ENCODE data around the gene MSRB3. TPM values are rescaled to one million over a fixed set of nuclear protein-coding genes. Genes with fewer than 3 reads are reported as not detected.
"Not testable (repeated sequence)": the region's sequence is repeated elsewhere in the genome, so short reads cannot be mapped to it uniquely, and the experiment has no call there.

The MSRB3 gene
- total RNA-seq, 2 experiments from 2014 or later: not detected

- Mint-ChIP-seq H3K27ac (no peak overlapping the region), H3K9me3 (no peaks in the 10 kb centered on the region), H3K27me3 (no peaks in the 10 kb centered on the region), H3K36me3 (no peaks in the 10 kb centered on the region), H3K4me3 (no peak overlapping the region), H3K4me1 (no peaks in the 10 kb centered on the region)
- no peak for DNase-seq
These were observed 182.5 kb downstream of the MSRB3 start for GRCh38 chr12:65461017-65461416.

- no peaks in the 10 kb centered on the region for H3K9me3 Mint-ChIP-seq
- H3K4me1 Mint-ChIP-seq: no peaks in the 10 kb centered on the region
- H3K27me3 Mint-ChIP-seq: no peaks in the 10 kb centered on the region
- DNase-seq: no peak
- no peak overlapping the region for H3K4me3 Mint-ChIP-seq
- no peaks in the 10 kb centered on the region for H3K36me3 Mint-ChIP-seq
- no peak overlapping the region for H3K27ac Mint-ChIP-seq
These were observed 184.0 kb downstream of the MSRB3 start for GRCh38 chr12:65462484-65462883.

GRCh38 chr12:65463082-65463481 lies 184.6 kb downstream of the MSRB3 start:
- Mint-ChIP-seq H3K9me3 (no peaks in the 10 kb centered on the region), H3K27ac (no peak overlapping the region), H3K36me3 (no peaks in the 10 kb centered on the region), H3K4me3 (no peak overlapping the region), H3K4me1 (no peaks in the 10 kb centered on the region), H3K27me3 (no peaks in the 10 kb centered on the region)
- no peak for DNase-seq

- Mint-ChIP-seq H3K36me3 (no peaks in the 10 kb centered on the region), H3K4me3 (no peak overlapping the region), H3K4me1 (no peaks in the 10 kb centered on the region), H3K9me3 (no peaks in the 10 kb centered on the region), H3K27me3 (no peaks in the 10 kb centered on the region), H3K27ac (no peak overlapping the region)
- no peak for DNase-seq
These were observed 185.1 kb downstream of the MSRB3 start for GRCh38 chr12:65463611-65464010.

- no peaks in the 10 kb centered on the region for H3K27me3 Mint-ChIP-seq
- no peaks in the 10 kb centered on the region for H3K9me3 Mint-ChIP-seq
- H3K4me1 Mint-ChIP-seq: no peaks in the 10 kb centered on the region
- no peak overlapping the region for H3K4me3 Mint-ChIP-seq
- DNase-seq: no peak
- no peak overlapping the region for H3K27ac Mint-ChIP-seq
- H3K36me3 Mint-ChIP-seq: no peaks in the 10 kb centered on the region
These were observed 186.4 kb downstream of the MSRB3 start for GRCh38 chr12:65464930-65465329.

GRCh38 chr12:65465766-65466547 lies 187.5 kb downstream of the MSRB3 start:
- DNase-seq: no peak
- Mint-ChIP-seq H3K36me3 (no peaks in the 10 kb centered on the region), H3K4me1 (no peaks in the 10 kb centered on the region), H3K27me3 (peaks cover 3% of the 10 kb centered on the region), H3K27ac (no peak overlapping the region), H3K9me3 (no peaks in the 10 kb centered on the region), H3K4me3 (no peak overlapping the region)

DNA sequence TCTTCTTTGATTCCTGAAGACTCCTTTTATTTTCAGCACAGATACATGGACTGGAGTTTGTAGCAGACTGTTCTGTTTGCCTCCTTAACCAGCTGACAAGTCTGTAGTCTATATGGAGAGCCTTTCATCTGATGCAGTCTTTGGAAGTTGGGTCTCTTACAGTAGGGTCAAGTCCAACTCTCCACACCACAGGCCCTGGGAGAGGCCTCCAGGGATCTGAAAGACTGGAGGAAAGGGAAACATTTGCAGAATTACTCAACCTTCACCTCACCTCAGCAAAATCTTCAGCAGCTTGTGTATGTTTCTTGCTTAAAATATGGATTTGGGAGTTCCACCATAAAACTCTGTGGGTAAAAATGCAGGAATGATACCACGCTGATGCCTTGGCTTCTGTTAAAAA lies 188.4 kb downstream of the MSRB3 start:
- Mint-ChIP-seq H3K9me3 (no peaks in the 10 kb centered on the region), H3K36me3 (no peaks in the 10 kb centered on the region), H3K27ac (no peak overlapping the region), H3K4me1 (no peaks in the 10 kb centered on the region), H3K4me3 (no peak overlapping the region), H3K27me3 (peaks cover 7% of the 10 kb centered on the region)
- DNase-seq: no peak

GRCh38 chr12:65470256-65470655 lies 191.8 kb downstream of the MSRB3 start:
- Mint-ChIP-seq H3K36me3 (no peaks in the 10 kb centered on the region), H3K4me1 (no peaks in the 10 kb centered on the region), H3K27me3 (peaks cover 16% of the 10 kb centered on the region), H3K4me3 (no peak overlapping the region), H3K27ac (no peak overlapping the region), H3K9me3 (no peaks in the 10 kb centered on the region)
- DNase-seq: no peak

DNA sequence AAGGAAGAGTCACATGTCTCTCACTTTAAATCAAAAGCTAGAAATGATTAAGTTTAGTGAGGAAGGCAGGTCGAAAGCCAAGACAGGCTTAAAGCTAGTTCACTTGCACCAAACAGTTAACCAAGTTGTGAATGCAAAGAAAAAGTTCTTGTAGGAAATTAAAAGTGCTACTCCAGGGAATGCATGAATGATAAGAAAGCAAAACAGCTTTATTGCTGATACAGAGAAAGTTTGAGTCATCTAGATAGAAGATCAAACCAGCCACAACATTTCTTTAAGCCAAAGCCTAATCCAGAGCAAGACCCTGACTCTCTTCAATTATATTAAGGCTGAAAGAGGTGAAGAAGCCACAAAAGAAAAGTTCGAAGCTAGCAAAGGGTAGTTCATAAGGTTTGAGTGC lies 193.6 kb downstream of the MSRB3 start:
- Mint-ChIP-seq H3K36me3 (no peaks in the 10 kb centered on the region), H3K9me3 (no peaks in the 10 kb centered on the region), H3K4me3 (no peak overlapping the region), H3K4me1 (no peaks in the 10 kb centered on the region), H3K27me3 (peaks cover 20% of the 10 kb centered on the region), H3K27ac (no peak overlapping the region)
- no peak for DNase-seq

DNA sequence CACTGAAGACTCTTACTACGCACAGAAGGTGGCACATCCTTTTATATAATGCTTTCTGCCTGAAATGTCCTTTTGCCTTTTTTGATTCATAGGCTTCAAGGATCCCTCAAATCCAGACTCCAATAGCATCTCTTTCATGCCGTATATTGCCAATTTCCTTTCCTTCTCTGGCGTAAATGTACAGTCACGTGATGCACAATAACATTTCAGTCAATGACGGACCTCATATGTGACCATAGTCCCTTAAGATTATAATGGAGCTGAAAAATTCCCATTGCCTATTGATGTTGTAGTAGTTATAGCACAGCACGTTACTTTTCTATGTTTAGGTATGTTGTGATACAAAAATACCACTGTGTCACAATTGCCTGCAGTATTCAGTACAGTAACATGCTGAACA lies 196.3 kb downstream of the MSRB3 start:
- no peaks in the 10 kb centered on the region for H3K36me3 Mint-ChIP-seq
- peaks cover 20% of the 10 kb centered on the region for H3K27me3 Mint-ChIP-seq
- no peaks in the 10 kb centered on the region for H3K4me1 Mint-ChIP-seq
- no peak overlapping the region for H3K27ac Mint-ChIP-seq
- no peak for DNase-seq
- H3K9me3 Mint-ChIP-seq: no peaks in the 10 kb centered on the region
- no peak overlapping the region for H3K4me3 Mint-ChIP-seq

GRCh38 chr12:65477721-65478120 lies 199.2 kb downstream of the MSRB3 start:
- Mint-ChIP-seq H3K27ac (no peak overlapping the region), H3K27me3 (peaks cover 10% of the 10 kb centered on the region), H3K9me3 (peaks cover 4% of the 10 kb centered on the region), H3K4me3 (no peak overlapping the region), H3K36me3 (no peaks in the 10 kb centered on the region), H3K4me1 (no peaks in the 10 kb centered on the region)
- DNase-seq: no peak

DNA sequence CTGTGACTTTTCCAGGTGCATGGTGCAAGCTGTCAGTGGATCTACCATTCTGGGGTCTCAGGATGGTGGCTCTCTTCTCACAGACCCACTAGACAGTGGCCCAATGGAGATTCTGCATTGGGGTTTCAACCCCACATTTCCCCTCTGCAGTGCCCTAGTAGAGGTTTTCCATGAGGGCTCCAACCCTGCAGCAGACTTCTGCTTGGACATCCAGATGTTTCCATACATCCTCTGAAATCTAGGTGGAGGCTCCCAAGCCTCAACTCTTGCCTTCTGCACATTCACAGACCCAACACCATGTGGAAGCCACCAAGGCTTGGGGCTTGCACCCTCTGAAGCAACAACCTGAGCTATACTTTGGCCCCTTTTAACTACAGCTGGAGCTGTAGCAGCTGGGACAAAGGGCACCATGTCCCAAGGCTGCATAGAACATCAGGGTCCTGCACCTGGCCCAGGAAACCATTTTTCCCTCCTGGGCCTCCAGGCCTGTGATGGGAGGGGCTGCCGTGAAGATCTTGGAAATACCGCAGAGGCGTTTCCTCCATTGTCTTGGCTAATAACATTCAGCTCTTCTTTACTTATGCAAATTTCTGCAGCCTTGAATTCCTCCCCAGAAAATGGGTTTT lies 205.5 kb downstream of the MSRB3 start:
- not testable (repeated sequence) for H3K27ac Mint-ChIP-seq, H3K4me3 Mint-ChIP-seq, H3K36me3 Mint-ChIP-seq, H3K27me3 Mint-ChIP-seq, H3K4me1 Mint-ChIP-seq, DNase-seq
- peaks cover 20% of the 10 kb centered on the region for H3K9me3 Mint-ChIP-seq

- DNase-seq: no peak
- H3K4me1 Mint-ChIP-seq: peaks cover 6% of the 10 kb centered on the region
- peaks cover 5% of the 10 kb centered on the region for H3K36me3 Mint-ChIP-seq
- H3K9me3 Mint-ChIP-seq: peaks cover 14% of the 10 kb centered on the region
- H3K27ac Mint-ChIP-seq: no peak overlapping the region
- no peak overlapping the region for H3K4me3 Mint-ChIP-seq
- H3K27me3 Mint-ChIP-seq: peaks cover 11% of the 10 kb centered on the region
These were observed 209.7 kb downstream of the MSRB3 start for GRCh38 chr12:65488197-65488596.

DNA sequence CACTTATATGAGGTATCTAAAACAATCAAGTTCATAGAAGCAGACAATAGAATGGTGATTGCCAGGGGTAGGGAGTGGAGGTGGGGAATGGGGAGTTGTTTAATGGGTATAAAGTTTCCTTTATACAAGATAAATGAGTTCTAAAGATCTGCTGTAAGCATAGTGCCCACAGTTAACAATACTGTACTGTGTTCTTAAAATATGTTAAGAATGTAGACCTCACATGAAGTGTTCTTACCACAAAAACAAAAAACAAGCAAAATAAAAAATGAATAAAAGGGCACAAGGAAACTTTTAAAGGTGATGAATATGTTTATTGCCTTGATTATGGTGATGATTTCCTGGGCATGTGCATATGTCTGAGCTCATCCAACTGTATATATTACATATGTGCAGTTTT lies 211.8 kb downstream of the MSRB3 start:
- peaks cover 5% of the 10 kb centered on the region for H3K9me3 Mint-ChIP-seq
- peaks cover 21% of the 10 kb centered on the region for H3K27me3 Mint-ChIP-seq
- H3K27ac Mint-ChIP-seq: no peak overlapping the region
- H3K4me3 Mint-ChIP-seq: no peak overlapping the region
- H3K4me1 Mint-ChIP-seq: peaks cover 6% of the 10 kb centered on the region
- peaks cover under 1% of the 10 kb centered on the region for H3K36me3 Mint-ChIP-seq
- no peak for DNase-seq

- no peak overlapping the region for H3K4me3 Mint-ChIP-seq
- H3K4me1 Mint-ChIP-seq: peaks cover 6% of the 10 kb centered on the region
- peaks cover 2% of the 10 kb centered on the region for H3K9me3 Mint-ChIP-seq
- H3K36me3 Mint-ChIP-seq: no peaks in the 10 kb centered on the region
- no peak for DNase-seq
- peaks cover 20% of the 10 kb centered on the region for H3K27me3 Mint-ChIP-seq
- H3K27ac Mint-ChIP-seq: no peak overlapping the region
These were observed 214.8 kb downstream of the MSRB3 start for GRCh38 chr12:65492998-65493912.

Data from activated naive CD8-positive, alpha-beta T cell treated with anti-CD3 and anti-CD28 coated beads for 36 hours (primary cell).